Myometrial cell (primary cell): ENCODE results near the gene ZFP69. TPM values are rescaled to one million over a fixed set of nuclear protein-coding genes. Genes with fewer than 3 reads are reported as not detected.

ENCODE experiments used
- total RNA-seq: library from RNA; depleted of rRNA; stranded (reverse); fragments of >200 nt; gene quantifications from 2 replicates; pipeline ENCODE4 v1.2.3, GENCODE V29; 2015

The ZFP69 gene
- total RNA-seq = 3.2 and 4.0 TPM in 2 replicates

DNA sequence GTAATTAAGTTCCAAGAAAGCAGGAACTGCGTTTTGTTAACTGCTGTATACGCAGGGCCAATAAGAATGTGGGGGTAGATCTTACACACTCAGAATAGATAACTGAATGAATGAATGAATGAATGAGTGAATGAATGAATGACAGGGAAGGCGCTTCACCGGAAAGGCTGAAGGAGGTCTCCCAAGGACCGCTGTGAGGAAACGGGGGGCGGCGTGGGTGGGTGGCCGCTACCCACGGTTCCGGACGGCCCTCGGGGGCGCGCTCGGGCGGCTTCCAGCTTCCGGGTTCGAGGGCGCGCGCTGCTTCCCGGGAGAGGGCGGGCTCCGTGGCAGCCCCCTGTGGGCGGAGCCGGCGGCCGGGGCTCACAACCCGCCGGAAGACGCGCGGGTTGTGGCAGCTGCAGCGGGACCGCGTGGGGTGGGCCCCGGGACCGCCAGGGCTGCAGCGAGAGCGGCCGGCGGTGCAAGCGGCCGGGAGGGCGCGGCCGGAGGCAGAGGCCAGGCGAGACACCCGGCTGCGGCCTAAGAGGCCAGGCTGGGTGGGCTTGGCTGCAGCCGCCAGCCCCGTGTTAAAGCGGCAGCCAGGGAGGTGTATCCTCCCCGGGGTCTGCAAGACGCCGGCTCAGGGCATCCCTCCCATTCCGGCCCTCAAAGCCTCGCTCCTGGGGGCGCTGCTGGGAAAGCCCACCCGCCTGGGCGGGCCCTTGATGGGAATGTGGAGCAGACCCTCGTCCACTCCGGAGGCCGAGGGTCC lies at the start of gene ZFP69:
Gene ZFP69, plus strand, starts transcription at position 367 of the 754 bp plus-strand sequence. CDS start 2,072 bp downstream, outside the sequence.

DNA sequence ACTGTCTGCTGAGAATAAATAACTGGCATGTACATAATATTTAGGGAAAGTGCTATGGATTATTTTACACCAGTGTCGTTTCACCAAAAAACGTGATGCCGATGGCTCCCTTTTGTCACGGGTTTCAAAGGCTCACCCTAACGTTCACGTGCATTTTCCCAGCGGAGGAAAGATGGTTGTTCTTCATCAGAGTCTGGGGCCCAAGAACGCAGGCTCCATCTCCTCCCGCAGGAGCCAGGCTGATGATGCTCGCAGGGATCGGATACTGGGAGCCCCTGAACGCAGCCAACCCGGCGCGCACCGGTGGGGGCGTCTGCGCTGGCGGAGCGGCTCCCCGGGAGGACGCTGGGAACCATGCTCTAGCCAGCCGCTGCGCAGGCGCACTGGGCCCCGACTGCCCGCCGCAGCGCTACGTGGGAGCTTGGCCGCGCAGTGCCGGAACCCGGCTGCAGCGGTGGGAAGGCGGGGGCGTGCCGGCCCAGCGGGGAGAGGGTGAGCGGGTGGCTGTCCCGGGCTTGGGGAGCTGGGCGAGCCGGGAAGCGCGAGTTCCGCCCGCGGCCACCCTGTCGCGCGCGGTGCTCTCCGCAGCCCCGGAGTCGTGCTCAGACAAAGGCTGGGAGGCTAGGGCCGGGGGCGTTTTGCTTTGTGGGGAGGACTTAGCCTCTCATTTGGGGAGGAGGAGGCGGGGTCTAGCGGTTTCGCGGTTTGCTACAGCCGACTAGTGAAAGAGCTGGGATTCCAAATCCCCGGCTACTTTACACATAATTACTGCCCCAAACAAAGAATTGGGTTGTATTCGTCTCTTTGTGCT lies 27.2 kb upstream of the ZFP69 start, which contains the start of gene ZFP69B:
Gene ZFP69B, plus strand, starts transcription at position 793 of the 811 bp plus-strand sequence. CDS start 486 bp downstream, outside the sequence.

DNA sequence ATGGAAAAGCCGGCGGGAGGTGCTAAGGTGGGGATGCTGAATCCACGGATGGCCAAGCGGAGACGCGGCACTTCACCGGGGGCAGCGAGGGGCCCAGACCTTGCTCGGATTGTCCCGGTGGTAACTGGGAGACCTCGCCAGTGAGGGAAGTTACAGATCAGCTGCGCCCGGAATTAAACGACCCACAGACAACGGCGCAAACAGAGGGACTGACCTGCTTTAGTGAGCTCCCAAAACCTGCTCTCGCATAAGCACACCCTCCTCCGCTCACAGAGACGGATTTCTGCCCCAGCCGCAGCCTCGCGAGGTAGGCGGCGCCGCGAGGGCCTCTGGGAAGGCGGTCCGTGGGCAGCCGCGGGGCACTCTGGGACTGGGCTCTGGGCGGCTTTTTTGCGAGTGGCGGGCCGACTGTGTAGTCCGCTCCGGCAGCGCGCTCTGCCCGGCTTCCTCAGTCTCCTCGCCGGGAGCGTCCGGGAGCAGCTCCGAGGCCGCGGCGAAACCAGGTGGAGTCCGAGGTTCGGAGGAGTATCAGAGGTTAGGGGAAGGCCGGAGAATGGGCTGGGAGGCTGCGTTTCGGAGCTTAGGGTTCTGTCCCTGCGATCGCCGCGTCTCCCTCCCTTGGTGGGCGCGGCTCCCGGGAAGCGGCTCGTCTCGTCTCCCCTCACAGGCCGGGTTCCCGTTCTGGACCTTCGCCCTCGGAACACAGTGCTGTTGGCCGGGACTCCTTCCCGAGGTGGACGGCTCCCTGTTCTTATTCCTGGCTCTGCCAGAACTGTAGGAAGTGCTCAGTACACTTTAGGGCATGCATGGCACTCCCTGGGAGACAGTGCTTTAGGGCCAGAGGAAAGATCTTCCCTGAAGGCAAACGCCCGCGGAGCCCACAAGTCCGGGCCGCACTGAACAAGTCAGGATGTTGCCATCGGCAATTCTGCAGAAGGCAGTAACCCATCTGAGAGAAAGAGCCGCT lies 31.6 kb downstream of the ZFP69 start, which contains the start of gene EXO5:
Gene EXO5, plus strand, starts transcription at position 393 of the 967 bp plus-strand sequence. CDS start 5,778 bp downstream, outside the sequence.

DNA sequence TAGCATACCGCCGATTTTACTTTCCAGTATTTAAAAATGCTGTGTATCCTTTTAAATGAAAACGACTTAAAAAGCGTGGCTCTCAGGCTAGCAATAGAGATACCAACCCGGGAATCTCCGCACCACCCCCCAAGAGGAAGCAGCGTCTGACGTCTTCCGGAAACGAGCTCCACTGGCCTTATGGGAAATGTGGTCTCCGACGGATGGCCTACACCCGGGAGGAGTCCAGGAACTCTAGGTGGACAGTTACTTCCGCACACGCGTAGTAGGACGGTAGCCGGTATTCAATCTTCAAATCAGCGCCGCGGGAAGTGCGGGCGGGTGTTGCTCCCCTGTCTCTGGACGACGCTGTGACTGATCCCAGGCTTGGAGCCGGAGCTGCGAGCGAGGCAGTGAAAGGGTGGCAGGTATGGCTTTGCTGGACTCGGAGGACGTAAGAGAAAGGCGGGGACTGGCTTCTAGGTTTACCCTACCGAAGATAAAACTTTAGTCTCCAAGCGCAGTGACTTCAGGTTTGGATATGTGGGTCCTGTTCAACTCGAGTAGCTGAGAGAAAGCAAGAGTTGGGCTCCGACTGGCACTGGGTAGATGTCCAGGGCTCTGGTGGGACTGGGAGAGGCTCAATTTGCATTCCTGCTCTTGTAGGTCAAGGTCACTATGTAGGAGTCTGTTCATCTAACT lies 54.4 kb downstream of the ZFP69 start, which contains the start of gene ZNF684:
Gene ZNF684, plus strand, starts transcription at position 257 of the 681 bp plus-strand sequence. CDS start 1,530 bp downstream, outside the sequence.

Other genes with a start within 250 kb of the ZFP69 start
- gene TMCO2, start 229.4 kb upstream of the ZFP69 start, total RNA-seq = not detected in 2 replicates
- gene ZMPSTE24, start 219.1 kb upstream of the ZFP69 start, total RNA-seq = 44.1 and 52.1 TPM in 2 replicates
- gene COL9A2, start 160.0 kb upstream of the ZFP69 start, total RNA-seq = 0.53 and 3.5 TPM in 2 replicates
- gene SMAP2, start 103.6 kb upstream of the ZFP69 start, total RNA-seq = 21.3 and 22.9 TPM in 2 replicates
- gene ZFP69B, start 26.8 kb upstream of the ZFP69 start, total RNA-seq = 2.0 and 3.4 TPM in 2 replicates
- 6.1 and 10.8 TPM in 2 replicates for gene EXO5, start 31.5 kb downstream of the ZFP69 start, total RNA-seq
- gene ZNF684, start 54.3 kb downstream of the ZFP69 start, total RNA-seq = 0.86 and 6.6 TPM in 2 replicates
- 0.29 TPM in 1 of 2 replicates, not detected in the other for gene RIMS3, start 188.4 kb downstream of the ZFP69 start, total RNA-seq
- 34.9 and 40.6 TPM in 2 replicates for gene NFYC, start 214.4 kb downstream of the ZFP69 start, total RNA-seq